Measurements from ENCODE around the gene KCNF1. TPM values are rescaled to one million over a fixed set of nuclear protein-coding genes. Genes with fewer than 3 reads are reported as not detected.

Gene KCNF1
- polyA plus RNA-seq, 3 donors: not detected

DNA sequence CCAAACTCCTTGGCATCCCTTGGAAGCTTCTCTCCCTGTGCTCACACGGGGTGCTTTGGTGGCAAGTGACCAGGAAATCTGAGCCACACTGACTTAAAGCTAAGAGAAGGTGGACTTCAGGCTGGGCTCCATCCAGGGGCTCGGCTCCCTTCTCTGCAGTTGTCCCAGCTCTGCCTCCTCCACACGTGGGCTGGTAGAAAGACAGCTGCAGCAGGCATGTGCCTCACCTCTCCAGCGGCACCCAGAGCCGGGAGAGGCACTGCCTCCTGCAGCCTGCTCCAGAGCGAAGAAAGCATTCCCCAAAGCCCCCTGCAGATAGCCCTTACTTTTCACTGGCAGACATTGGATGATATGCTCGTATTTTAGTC lies 11.3 kb downstream of the KCNF1 start:
- no peak overlapping the region for H3K27ac ChIP-seq (ENCODE audit: low read depth in 1 of 2, low read length in 2 of 2)
- no peak overlapping the region for H2AFZ ChIP-seq (ENCODE audit: insufficient read depth, low read depth, low read length, poor library complexity, severe bottlenecking)
- Mint-ChIP-seq H3K4me1 (no peaks in the 10 kb centered on the region), H3K4me3 (no peak overlapping the region), H3K27me3 (ENCODE audit: low read depth in 3 of 3) (peaks cover 13 to 34% (median 32%) of the 10 kb centered on the region in 3 donors), H3K36me3 (no peaks in the 10 kb centered on the region), H3K9me3 (no peaks in the 10 kb centered on the region), H3K27ac (no peak overlapping the region)
- WGBS (ENCODE audit: insufficient coverage): 93% methylated on average over 7 of the region's 7 CpGs
- H3K9me3 ChIP-seq (replicated peaks in 1 of 2; ENCODE audit: control insufficient read depth in 1 of 2, insufficient read depth in 1 of 2, low read length in 2 of 2): no peaks in the 10 kb centered on the region
- intact Hi-C loops (cut with micrococcal nuclease): no loop called here
- H3K4me3 ChIP-seq (replicated peaks in 1 of 3; ENCODE audit: low read depth in 2 of 3, low read length in 3 of 3): no peak overlapping the region
- H3K79me2 ChIP-seq (ENCODE audit: insufficient read depth, low read length): no peaks in the 10 kb centered on the region
- H4K20me1 ChIP-seq (ENCODE audit: insufficient read depth, low read length): no peaks in the 10 kb centered on the region
- DNase-seq: no peak
- no peak overlapping the region for H3K4me2 ChIP-seq (replicated peaks; ENCODE audit: extremely low read depth, low read length, poor library complexity, severe bottlenecking)
- H3K9ac ChIP-seq (ENCODE audit: insufficient read depth, low read length, poor library complexity, severe bottlenecking): no peak overlapping the region
- H3K27me3 ChIP-seq (ENCODE audit: control insufficient read depth in 2 of 2, insufficient read depth in 2 of 2, low read length in 2 of 2): peaks cover 0 to 5% of the 10 kb centered on the region in 2 donors
- H3K36me3 ChIP-seq (replicated peaks in 1 of 2; ENCODE audit: control insufficient read depth in 1 of 2, insufficient read depth in 2 of 2, low read length in 2 of 2): no peaks in the 10 kb centered on the region
- TF ChIP-seq, protein P1, sequence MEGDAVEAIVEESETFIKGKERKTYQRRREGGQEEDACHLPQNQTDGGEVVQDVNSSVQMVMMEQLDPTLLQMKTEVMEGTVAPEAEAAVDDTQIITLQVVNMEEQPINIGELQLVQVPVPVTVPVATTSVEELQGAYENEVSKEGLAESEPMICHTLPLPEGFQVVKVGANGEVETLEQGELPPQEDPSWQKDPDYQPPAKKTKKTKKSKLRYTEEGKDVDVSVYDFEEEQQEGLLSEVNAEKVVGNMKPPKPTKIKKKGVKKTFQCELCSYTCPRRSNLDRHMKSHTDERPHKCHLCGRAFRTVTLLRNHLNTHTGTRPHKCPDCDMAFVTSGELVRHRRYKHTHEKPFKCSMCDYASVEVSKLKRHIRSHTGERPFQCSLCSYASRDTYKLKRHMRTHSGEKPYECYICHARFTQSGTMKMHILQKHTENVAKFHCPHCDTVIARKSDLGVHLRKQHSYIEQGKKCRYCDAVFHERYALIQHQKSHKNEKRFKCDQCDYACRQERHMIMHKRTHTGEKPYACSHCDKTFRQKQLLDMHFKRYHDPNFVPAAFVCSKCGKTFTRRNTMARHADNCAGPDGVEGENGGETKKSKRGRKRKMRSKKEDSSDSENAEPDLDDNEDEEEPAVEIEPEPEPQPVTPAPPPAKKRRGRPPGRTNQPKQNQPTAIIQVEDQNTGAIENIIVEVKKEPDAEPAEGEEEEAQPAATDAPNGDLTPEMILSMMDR (IDR thresholded peaks at IDR 0.05): no peak
- H3K4me1 ChIP-seq (ENCODE audit: control insufficient read depth in 1 of 2, insufficient read depth in 2 of 2, low read length in 2 of 2): no peaks in the 10 kb centered on the region

DNA sequence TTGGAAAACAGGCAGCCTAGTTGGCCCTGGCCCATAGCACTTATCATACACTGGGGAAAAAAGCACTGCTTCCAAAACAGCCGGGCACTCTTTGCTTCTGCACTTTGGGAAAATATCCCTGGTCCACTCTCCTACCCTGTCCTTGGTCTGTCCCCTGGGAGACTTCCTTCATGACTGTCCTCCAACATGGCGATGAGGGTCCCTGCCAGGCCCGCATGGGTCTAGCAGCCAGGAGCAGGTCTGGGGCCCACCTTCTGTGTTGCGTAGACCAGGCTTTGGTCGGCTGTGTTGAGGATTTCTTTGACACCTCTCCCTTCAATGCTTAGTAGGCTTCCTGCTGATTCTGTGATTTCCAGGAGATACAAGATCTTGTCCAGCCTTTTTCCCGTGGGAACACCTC lies 12.2 kb downstream of the KCNF1 start:
- no peaks in the 10 kb centered on the region for H3K36me3 ChIP-seq (replicated peaks in 1 of 2; ENCODE audit: control insufficient read depth in 1 of 2, insufficient read depth in 2 of 2, low read length in 2 of 2)
- DNase-seq: no peak
- H3K27ac ChIP-seq (ENCODE audit: low read depth in 1 of 2, low read length in 2 of 2): no peak overlapping the region
- Mint-ChIP-seq H3K27ac (no peak overlapping the region), H3K27me3 (ENCODE audit: low read depth in 3 of 3) (peaks cover 19 to 39% (median 37%) of the 10 kb centered on the region in 3 donors), H3K4me1 (no peaks in the 10 kb centered on the region), H3K9me3 (no peaks in the 10 kb centered on the region), H3K36me3 (no peaks in the 10 kb centered on the region), H3K4me3 (no peak overlapping the region)
- intact Hi-C loops (cut with micrococcal nuclease): no loop called here
- H3K4me3 ChIP-seq (replicated peaks in 1 of 3; ENCODE audit: low read depth in 2 of 3, low read length in 3 of 3): no peak overlapping the region
- no peaks in the 10 kb centered on the region for H3K4me1 ChIP-seq (ENCODE audit: control insufficient read depth in 1 of 2, insufficient read depth in 2 of 2, low read length in 2 of 2)
- TF ChIP-seq, protein P1 (IDR thresholded peaks at IDR 0.05): no peak
- H2AFZ ChIP-seq (ENCODE audit: insufficient read depth, low read depth, low read length, poor library complexity, severe bottlenecking): no peak overlapping the region
- no peaks in the 10 kb centered on the region for H3K9me3 ChIP-seq (replicated peaks in 1 of 2; ENCODE audit: control insufficient read depth in 1 of 2, insufficient read depth in 1 of 2, low read length in 2 of 2)
- peaks cover 0 to 5% of the 10 kb centered on the region in 2 donors for H3K27me3 ChIP-seq (ENCODE audit: control insufficient read depth in 2 of 2, insufficient read depth in 2 of 2, low read length in 2 of 2)
- 97% methylated on average over 4 of the region's 6 CpGs for WGBS (ENCODE audit: insufficient coverage)
- H3K4me2 ChIP-seq (replicated peaks; ENCODE audit: extremely low read depth, low read length, poor library complexity, severe bottlenecking): no peak overlapping the region
- H3K9ac ChIP-seq (ENCODE audit: insufficient read depth, low read length, poor library complexity, severe bottlenecking): no peak overlapping the region
- no peaks in the 10 kb centered on the region for H3K79me2 ChIP-seq (ENCODE audit: insufficient read depth, low read length)
- H4K20me1 ChIP-seq (ENCODE audit: insufficient read depth, low read length): no peaks in the 10 kb centered on the region

All from CD14-positive monocyte (primary cell).